GM12878 (cell line): Measurements from ENCODE around the gene GPSM1. TPM values are rescaled to one million over a fixed set of nuclear protein-coding genes. Genes with fewer than 3 reads are reported as not detected.

ENCODE experiments used
- ATAC-seq: fragments of 200-7000 bp; cut with Tn5 transposase; 3 replicates; pipeline ENCODE4 v1.9.1; 2020; ENCODE audit warnings: mild to moderate bottlenecking, moderate library complexity
- BruUV-seq: library from RNA; stranded (reverse); fragments of 400-500 nt; replicated peaks from 2 replicates; lab custom pipeline; 2021; lab: Mats Ljungman, UMichigan
- CTCF ChIA-PET: fragments of 300-600 bp; sonication (Branson Sonifier 250); formaldehyde crosslinking; extraction: SDS; loops from one replicate; lab custom pipeline; 2021; ENCODE audit warnings: inconsistent platforms; lab: Yijun Ruan, JAX
- POLR2A ChIA-PET: fragments of 350-600 bp; formaldehyde crosslinking; extraction: SDS; loops from one replicate; lab custom pipeline; 2021; ENCODE audit warnings: inconsistent platforms; lab: Charles Lee
- RAD21 ChIA-PET: fragments of 300-600 bp; sonication (Branson Sonifier 250); formaldehyde crosslinking; loops from one replicate; lab custom pipeline; 2023; ENCODE audit warnings: antibody characterized with exemption; ENCODE audit not compliant: unreplicated experiment; lab: Charles Lee
- SMC1A ChIA-PET: fragments of 300-600 bp; sonication (Branson Sonifier 250); formaldehyde crosslinking; loops from one replicate; lab custom pipeline; 2023; ENCODE audit not compliant: unreplicated experiment, uncharacterized antibody; lab: Charles Lee
- DNase-seq: peaks from one replicate; pipeline ENCODE4 v3.0.0-alpha.2; 2011; ENCODE audit warnings: low read depth, low spot score
- FAIRE-seq: peaks from 3 replicates; lab custom pipeline; 2011; peaks lifted over from hg19 to GRCh38; lab: Jason Lieb, UNC
- H2AFZ ChIP-seq: 2 replicates; pipeline ENCODE4 v1.6.0; 2011; ENCODE audit warnings: low read depth, low read length, control low read depth; ENCODE audit not compliant: control insufficient read depth
- H3K27ac ChIP-seq: 2 replicates; pipeline ENCODE4 v1.5.1; 2011; ENCODE audit warnings: control low read depth; ENCODE audit not compliant: control insufficient read depth, insufficient read depth
- H3K27me3 ChIP-seq, 2 experiments: replicated peaks in 1 of 2; 2 replicates each; pipeline versions ENCODE4 v1.6.0 to v1.6.1; 2011; ENCODE audit warnings: low read length in 1 of 2; ENCODE audit not compliant: control insufficient read depth in 2 of 2, insufficient read depth in 2 of 2
- H3K36me3 ChIP-seq, 2 experiments: 2 replicates each; pipeline ENCODE4 v1.5.1; 2011; ENCODE audit warnings: low read length in 1 of 2; ENCODE audit not compliant: control insufficient read depth in 2 of 2, insufficient read depth in 2 of 2
- H3K4me1 ChIP-seq: 2 replicates; pipeline ENCODE4 v1.6.1; 2011; ENCODE audit warnings: mild to moderate bottlenecking, low read length, moderate library complexity, mixed read lengths; ENCODE audit not compliant: control insufficient read depth, insufficient read depth
- H3K4me2 ChIP-seq: 2 replicates; pipeline ENCODE4 v1.6.0; 2011; ENCODE audit warnings: control low read depth; ENCODE audit not compliant: control insufficient read depth, insufficient read depth
- H3K4me3 ChIP-seq: fragments of 200-600 bp; sonication (generic); 2 replicates; pipeline ENCODE4 v1.5.1; 2016
- H3K79me2 ChIP-seq: 2 replicates; pipeline ENCODE4 v1.6.0; 2011; ENCODE audit warnings: low read length; ENCODE audit not compliant: control insufficient read depth, insufficient read depth
- H3K9ac ChIP-seq: 2 replicates; pipeline ENCODE4 v1.8.0; 2011; ENCODE audit warnings: low read length, control low read depth, mixed read lengths; ENCODE audit not compliant: control insufficient read depth, insufficient read depth
- H3K9me3 ChIP-seq: replicated peaks from 3 replicates; pipeline ENCODE4 v1.5.1; 2011; ENCODE audit warnings: mild to moderate bottlenecking, low read length; ENCODE audit not compliant: control insufficient read depth, insufficient read depth
- H4K20me1 ChIP-seq: 2 replicates; pipeline ENCODE4 v1.6.0; 2011; ENCODE audit not compliant: control insufficient read depth, insufficient read depth
- HDAC6 ChIP-seq: fragments of 200-600 bp; sonication (generic); IDR thresholded peaks from one replicate; pipeline ENCODE4 v1.8.0; 2017; ENCODE audit warnings: antibody characterized with exemption; ENCODE audit not compliant: unreplicated experiment
- RAD51 ChIP-seq: fragments of 450-650 bp; IDR thresholded peaks from 2 replicates; pipeline ENCODE4 v1.6.1; 2016; ENCODE audit warnings: moderate library complexity, mild to moderate bottlenecking, inconsistent platforms
- WGBS: methylation state at CpG from one replicate; pipeline ENCODE4 v1.1.6; 2016; ENCODE audit warnings: low lambda C conversion rate; ENCODE audit not compliant: insufficient replicate concordance, insufficient coverage; ENCODE audit errors: missing lambda C conversion rate; 5-methylcytosine and 5-hydroxymethylcytosine counted together
- in situ Hi-C: fragments of 300-500 bp; cut with MboI; formaldehyde crosslinking; loops from 9 replicates; pipeline ENCODE4 v1.14.3; 2018; ENCODE audit warnings: mixed read lengths
- intact Hi-C: fragments of 100-400 bp; cut with micrococcal nuclease; formaldehyde crosslinking; loops from one replicate; pipeline ENCODE4 v1.14.2; 2022; ENCODE audit not compliant: unreplicated experiment
- polyA plus RNA-seq, 11 experiments: library from polyadenylated mRNA; depleted of rRNA in 4 of 11; unstranded in 6 of 11; stranded (reverse) in 5 of 11; fragments of >200 nt; fragmentation: Nextera tagmentation in 4 of 11; fragmentation: Illumina TruSeq in 1 of 11; extraction: Ambion mirVana in 4 of 11; extraction: Trizol in 1 of 11; gene quantifications; 1 replicate in 1 of 11; 2 replicates in 10 of 11; pipeline versions ENCODE4 v1.2.1 to v1.2.3, GENCODE V29; 2011 to 2016; ENCODE audit warnings: inconsistent platforms in 2 of 11, missing spikeins in 2 of 11, low read depth in 1 of 11
- total RNA-seq, 4 experiments: library from RNA; depleted of rRNA in 3 of 4; stranded (reverse); fragments of >200 nt in 3 of 4; fragmentation: Illumina TruSeq in 1 of 4; extraction: Trizol in 1 of 4; gene quantifications; 2 replicates each; pipeline versions ENCODE4 v1.2.1 to v1.2.3, GENCODE V29; 2013 to 2021
- TF ChIP-seq, protein P1 (sequence below): fragments of 150-350 bp; IDR thresholded peaks from 2 replicates; pipeline ENCODE4 v1.6.1; 2016; ENCODE audit warnings: low read depth, low read length
- TF ChIP-seq, protein P2 (sequence below): fragments of 450-650 bp; IDR thresholded peaks from 2 replicates; pipeline ENCODE4 v1.6.1; 2017; ENCODE audit warnings: borderline replicate concordance
- TF ChIP-seq, protein P3 (sequence below): IDR thresholded peaks from 2 replicates; pipeline ENCODE4 v1.6.1; 2011; ENCODE audit warnings: borderline replicate concordance, low read depth, mild to moderate bottlenecking, moderate library complexity, low read length; ENCODE audit not compliant: insufficient read depth, poor library complexity, severe bottlenecking

GPSM1 gene
- total and polyA plus RNA-seq, 10 of the 15 experiments (the other 5 are each of a cell fraction or from before 2014, with no cell fraction given), result 0.04 to 0.10 (median 0.10) TPM; not detected in 7

DNA sequence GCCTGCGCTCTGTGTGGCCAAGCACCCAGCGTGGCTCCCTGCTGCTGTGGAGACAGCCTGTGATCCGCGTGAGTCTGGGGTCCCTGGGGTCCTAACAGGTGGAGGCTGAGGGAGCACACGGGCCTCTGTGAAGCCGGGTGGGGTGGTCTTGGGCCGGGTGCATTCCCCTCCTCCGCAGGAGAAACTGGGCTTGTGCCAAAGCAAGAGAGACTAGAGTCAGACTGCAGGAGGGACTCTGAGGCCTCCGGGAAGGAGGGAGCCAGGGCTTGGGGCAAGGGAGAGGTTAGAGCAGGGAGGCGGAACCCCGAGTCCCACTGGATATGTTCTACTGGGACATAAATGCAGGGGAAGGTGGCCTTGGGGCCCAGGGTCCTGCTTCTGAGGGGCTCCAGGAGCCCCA lies 25.7 kb downstream of the GPSM1 start:
- BruUV-seq, result no TSS peak
- no peaks in the 10 kb centered on the region for H3K9me3 ChIP-seq
- H3K4me1 ChIP-seq, result no peaks in the 10 kb centered on the region
- no peaks in the 10 kb centered on the region for H3K27me3 ChIP-seq
- no peak for FAIRE-seq
- no peak for TF ChIP-seq HDAC6
- TF ChIP-seq, protein P1, sequence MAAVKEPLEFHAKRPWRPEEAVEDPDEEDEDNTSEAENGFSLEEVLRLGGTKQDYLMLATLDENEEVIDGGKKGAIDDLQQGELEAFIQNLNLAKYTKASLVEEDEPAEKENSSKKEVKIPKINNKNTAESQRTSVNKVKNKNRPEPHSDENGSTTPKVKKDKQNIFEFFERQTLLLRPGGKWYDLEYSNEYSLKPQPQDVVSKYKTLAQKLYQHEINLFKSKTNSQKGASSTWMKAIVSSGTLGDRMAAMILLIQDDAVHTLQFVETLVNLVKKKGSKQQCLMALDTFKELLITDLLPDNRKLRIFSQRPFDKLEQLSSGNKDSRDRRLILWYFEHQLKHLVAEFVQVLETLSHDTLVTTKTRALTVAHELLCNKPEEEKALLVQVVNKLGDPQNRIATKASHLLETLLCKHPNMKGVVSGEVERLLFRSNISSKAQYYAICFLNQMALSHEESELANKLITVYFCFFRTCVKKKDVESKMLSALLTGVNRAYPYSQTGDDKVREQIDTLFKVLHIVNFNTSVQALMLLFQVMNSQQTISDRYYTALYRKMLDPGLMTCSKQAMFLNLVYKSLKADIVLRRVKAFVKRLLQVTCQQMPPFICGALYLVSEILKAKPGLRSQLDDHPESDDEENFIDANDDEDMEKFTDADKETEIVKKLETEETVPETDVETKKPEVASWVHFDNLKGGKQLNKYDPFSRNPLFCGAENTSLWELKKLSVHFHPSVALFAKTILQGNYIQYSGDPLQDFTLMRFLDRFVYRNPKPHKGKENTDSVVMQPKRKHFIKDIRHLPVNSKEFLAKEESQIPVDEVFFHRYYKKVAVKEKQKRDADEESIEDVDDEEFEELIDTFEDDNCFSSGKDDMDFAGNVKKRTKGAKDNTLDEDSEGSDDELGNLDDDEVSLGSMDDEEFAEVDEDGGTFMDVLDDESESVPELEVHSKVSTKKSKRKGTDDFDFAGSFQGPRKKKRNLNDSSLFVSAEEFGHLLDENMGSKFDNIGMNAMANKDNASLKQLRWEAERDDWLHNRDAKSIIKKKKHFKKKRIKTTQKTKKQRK, result no peak
- TF ChIP-seq RAD51, result no peak
- TF ChIP-seq, protein P2, sequence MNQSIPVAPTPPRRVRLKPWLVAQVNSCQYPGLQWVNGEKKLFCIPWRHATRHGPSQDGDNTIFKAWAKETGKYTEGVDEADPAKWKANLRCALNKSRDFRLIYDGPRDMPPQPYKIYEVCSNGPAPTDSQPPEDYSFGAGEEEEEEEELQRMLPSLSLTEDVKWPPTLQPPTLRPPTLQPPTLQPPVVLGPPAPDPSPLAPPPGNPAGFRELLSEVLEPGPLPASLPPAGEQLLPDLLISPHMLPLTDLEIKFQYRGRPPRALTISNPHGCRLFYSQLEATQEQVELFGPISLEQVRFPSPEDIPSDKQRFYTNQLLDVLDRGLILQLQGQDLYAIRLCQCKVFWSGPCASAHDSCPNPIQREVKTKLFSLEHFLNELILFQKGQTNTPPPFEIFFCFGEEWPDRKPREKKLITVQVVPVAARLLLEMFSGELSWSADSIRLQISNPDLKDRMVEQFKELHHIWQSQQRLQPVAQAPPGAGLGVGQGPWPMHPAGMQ, result no peak
- TF ChIP-seq, protein P3, sequence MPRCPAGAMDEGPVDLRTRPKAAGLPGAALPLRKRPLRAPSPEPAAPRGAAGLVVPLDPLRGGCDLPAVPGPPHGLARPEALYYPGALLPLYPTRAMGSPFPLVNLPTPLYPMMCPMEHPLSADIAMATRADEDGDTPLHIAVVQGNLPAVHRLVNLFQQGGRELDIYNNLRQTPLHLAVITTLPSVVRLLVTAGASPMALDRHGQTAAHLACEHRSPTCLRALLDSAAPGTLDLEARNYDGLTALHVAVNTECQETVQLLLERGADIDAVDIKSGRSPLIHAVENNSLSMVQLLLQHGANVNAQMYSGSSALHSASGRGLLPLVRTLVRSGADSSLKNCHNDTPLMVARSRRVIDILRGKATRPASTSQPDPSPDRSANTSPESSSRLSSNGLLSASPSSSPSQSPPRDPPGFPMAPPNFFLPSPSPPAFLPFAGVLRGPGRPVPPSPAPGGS, result no peak
- intact Hi-C loops (no loop called here), in situ Hi-C loops (no loop called here)
- no peaks in the 10 kb centered on the region for H3K79me2 ChIP-seq
- no peak for DNase-seq
- SMC1A ChIA-PET, result no interaction called here
- RAD21 ChIA-PET, result no interaction called here
- no peak overlapping the region for H3K9ac ChIP-seq
- POLR2A ChIA-PET, result no interaction called here
- no peaks in the 10 kb centered on the region for H4K20me1 ChIP-seq
- ATAC-seq, result no peak
- no peak overlapping the region for H3K4me3 ChIP-seq
- H3K27ac ChIP-seq, result no peak overlapping the region
- WGBS, result 14% methylated on average over 11 of the region's 11 CpGs
- H3K4me2 ChIP-seq, result no peak overlapping the region
- CTCF ChIA-PET, result no interaction called here
- H3K36me3 ChIP-seq, result no peaks in the 10 kb centered on the region
- no peak overlapping the region for H2AFZ ChIP-seq
